IMR-90 (cell line): ENCODE measurements around the gene CCSER1.

Experiments used
- BHLHE40 ChIP-seq: fragments of 150-350 bp; IDR thresholded peaks from 2 replicates; pipeline ENCODE4 v1.6.1; 2016; ENCODE audit warnings: mild to moderate bottlenecking, low read depth, low read length
- CEBPB ChIP-seq: IDR thresholded peaks from 2 replicates; pipeline ENCODE4 v1.6.1; 2012; ENCODE audit warnings: low read depth, low read length, improper control_type of control experiment
- CHD1 ChIP-seq: IDR thresholded peaks from 2 replicates; pipeline ENCODE4 v1.6.1; 2012; ENCODE audit warnings: low read depth, low read length, improper control_type of control experiment
- FOS ChIP-seq: fragments of 150-350 bp; IDR thresholded peaks from 2 replicates; pipeline ENCODE4 v1.6.1; 2016; ENCODE audit warnings: low read depth, low read length
- MAFK ChIP-seq: IDR thresholded peaks from 2 replicates; pipeline ENCODE4 v1.6.1; 2012; ENCODE audit warnings: low read depth, low read length, improper control_type of control experiment
- MXI1 ChIP-seq: IDR thresholded peaks from 2 replicates; pipeline ENCODE4 v1.6.1; 2012; ENCODE audit warnings: low read depth, mild to moderate bottlenecking, low read length, moderate library complexity, borderline replicate concordance
- POLR2A ChIP-seq: IDR thresholded peaks from 2 replicates; pipeline ENCODE4 v1.6.1; 2012; ENCODE audit warnings: mild to moderate bottlenecking, low read depth, low read length
- RAD21 ChIP-seq: IDR thresholded peaks from 2 replicates; pipeline ENCODE4 v1.6.1; 2012; ENCODE audit warnings: low read length, improper control_type of control experiment
- RCOR1 ChIP-seq: IDR thresholded peaks from 2 replicates; pipeline ENCODE4 v1.6.1; 2012; ENCODE audit warnings: mild to moderate bottlenecking, low read length, improper control_type of control experiment; ENCODE audit not compliant: insufficient replicate concordance
- RFX5 ChIP-seq: IDR thresholded peaks from 2 replicates; pipeline ENCODE4 v1.8.0; 2012; ENCODE audit warnings: low read depth, mild to moderate bottlenecking, low read length, moderate library complexity
- SMC3 ChIP-seq: fragments of 150-350 bp; IDR thresholded peaks from 2 replicates; pipeline ENCODE4 v1.6.1; 2016; ENCODE audit warnings: low read depth, mild to moderate bottlenecking, antibody characterized with exemption, low read length, moderate library complexity
- TF ChIP-seq, protein P1 (sequence below): conservative IDR thresholded peaks from 2 replicates; pipeline ENCODE4 v1.5.1; 2012; ENCODE audit warnings: mild to moderate bottlenecking, low read depth, low read length, improper control_type of control experiment
- TF ChIP-seq, protein P2 (sequence below): fragments of 150-350 bp; IDR thresholded peaks from 2 replicates; pipeline ENCODE4 v1.6.1; 2017; ENCODE audit warnings: mild to moderate bottlenecking, antibody characterized with exemption, low read length, low read depth

GRCh38 chr4:91470671-91471070 lies 1343.5 kb downstream of the CCSER1 start:
- TF ChIP-seq POLR2A = no peak
- TF ChIP-seq, protein P1, sequence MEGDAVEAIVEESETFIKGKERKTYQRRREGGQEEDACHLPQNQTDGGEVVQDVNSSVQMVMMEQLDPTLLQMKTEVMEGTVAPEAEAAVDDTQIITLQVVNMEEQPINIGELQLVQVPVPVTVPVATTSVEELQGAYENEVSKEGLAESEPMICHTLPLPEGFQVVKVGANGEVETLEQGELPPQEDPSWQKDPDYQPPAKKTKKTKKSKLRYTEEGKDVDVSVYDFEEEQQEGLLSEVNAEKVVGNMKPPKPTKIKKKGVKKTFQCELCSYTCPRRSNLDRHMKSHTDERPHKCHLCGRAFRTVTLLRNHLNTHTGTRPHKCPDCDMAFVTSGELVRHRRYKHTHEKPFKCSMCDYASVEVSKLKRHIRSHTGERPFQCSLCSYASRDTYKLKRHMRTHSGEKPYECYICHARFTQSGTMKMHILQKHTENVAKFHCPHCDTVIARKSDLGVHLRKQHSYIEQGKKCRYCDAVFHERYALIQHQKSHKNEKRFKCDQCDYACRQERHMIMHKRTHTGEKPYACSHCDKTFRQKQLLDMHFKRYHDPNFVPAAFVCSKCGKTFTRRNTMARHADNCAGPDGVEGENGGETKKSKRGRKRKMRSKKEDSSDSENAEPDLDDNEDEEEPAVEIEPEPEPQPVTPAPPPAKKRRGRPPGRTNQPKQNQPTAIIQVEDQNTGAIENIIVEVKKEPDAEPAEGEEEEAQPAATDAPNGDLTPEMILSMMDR = no peak
- no peak for TF ChIP-seq RCOR1
- TF ChIP-seq RFX5 = no peak
- no peak for TF ChIP-seq SMC3
- TF ChIP-seq, protein P2, sequence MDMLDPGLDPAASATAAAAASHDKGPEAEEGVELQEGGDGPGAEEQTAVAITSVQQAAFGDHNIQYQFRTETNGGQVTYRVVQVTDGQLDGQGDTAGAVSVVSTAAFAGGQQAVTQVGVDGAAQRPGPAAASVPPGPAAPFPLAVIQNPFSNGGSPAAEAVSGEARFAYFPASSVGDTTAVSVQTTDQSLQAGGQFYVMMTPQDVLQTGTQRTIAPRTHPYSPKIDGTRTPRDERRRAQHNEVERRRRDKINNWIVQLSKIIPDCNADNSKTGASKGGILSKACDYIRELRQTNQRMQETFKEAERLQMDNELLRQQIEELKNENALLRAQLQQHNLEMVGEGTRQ = no peak
- TF ChIP-seq CEBPB = no peak
- TF ChIP-seq FOS = no peak
- TF ChIP-seq MXI1 = no peak
- TF ChIP-seq RAD21 = no peak
- TF ChIP-seq BHLHE40 = no peak
- TF ChIP-seq CHD1 = no peak
- TF ChIP-seq MAFK = no peak
